GM04504 (cell line): ENCODE data around the gene CCDC6.
"Not testable (repeated sequence)": the region's sequence is repeated elsewhere in the genome, so short reads cannot be mapped to it uniquely, and the experiment has no call there.

Experiments used
- DNase-seq: peaks from one replicate; pipeline ENCODE4 v3.0.0-alpha.2; 2012; ENCODE audit warnings: low read depth

Gene CCDC6

DNA sequence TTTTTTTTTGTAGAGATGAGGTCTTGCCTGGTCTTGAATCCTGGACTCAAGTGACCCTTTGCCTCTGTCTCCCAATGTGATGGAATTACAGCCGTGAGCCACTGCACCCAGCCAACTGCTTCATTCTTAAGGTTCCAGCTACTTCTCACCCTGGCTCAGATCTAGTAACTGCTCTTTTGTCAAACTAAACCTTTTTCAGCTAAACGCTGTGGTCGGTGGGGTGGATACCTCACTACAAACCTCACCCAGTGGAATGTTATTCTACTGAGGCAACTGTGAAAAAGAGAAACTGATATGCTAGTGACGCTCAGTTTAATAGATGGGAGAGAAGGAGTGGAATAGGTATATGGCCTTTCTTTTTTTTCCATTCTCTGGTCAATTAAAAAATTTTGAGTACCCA, 151.4 kb downstream of the CCDC6 start:
- no peak for DNase-seq

DNA sequence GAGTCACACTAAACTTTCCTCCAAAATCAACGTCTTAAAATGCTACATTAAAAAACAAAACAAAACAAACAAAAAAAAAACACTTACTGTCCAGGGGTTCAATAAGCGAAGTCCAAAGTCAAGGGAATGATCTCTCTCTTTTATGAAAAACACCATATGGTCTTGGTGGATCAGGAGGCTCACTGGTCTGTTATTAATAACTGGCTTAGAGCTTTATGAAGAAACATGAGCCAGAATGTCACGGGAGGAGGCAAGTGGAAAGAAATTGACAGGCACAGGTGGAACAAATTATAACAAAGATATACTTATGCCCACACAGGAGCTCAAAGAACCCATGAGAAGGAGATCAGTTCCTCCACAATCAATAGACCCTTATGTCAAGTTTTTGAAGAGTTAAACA, 153.1 kb downstream of the CCDC6 start, which contains the start of gene MRLN:
Gene MRLN, minus strand, starts transcription at position 189 of the 400 bp plus-strand sequence.
- no peak for DNase-seq

DNA sequence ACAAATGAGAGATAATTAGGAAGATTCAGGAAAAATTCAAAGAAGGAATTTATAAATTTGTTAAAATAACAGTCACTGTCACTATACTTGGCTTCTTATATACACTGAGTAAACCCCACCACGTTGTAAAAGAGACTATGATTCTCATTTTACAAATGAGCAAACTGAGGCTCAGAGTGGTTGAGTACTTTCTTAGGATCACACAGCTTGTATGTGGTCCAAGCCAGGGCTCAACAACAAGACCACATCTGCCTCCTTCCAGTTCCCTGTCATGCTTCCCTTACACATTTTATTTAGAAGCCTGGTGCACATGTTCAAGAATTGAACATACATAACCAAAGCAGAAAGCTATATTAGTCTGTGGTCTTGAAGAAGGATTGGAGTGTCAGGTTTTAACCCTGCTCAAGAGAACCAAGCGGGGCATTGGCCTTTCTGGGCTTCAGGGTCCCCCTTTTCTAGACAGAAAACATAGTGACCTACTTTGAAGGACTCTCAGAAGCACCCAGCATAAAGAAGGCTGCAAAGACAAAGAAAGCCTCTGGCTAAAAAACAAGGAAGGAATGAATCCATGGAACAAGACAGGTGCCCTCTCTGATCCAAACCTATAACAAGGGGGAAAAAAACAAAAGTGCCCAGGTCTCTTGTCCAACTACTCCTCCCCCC, 153.9 kb downstream of the CCDC6 start:
- DNase-seq, result no peak

DNA sequence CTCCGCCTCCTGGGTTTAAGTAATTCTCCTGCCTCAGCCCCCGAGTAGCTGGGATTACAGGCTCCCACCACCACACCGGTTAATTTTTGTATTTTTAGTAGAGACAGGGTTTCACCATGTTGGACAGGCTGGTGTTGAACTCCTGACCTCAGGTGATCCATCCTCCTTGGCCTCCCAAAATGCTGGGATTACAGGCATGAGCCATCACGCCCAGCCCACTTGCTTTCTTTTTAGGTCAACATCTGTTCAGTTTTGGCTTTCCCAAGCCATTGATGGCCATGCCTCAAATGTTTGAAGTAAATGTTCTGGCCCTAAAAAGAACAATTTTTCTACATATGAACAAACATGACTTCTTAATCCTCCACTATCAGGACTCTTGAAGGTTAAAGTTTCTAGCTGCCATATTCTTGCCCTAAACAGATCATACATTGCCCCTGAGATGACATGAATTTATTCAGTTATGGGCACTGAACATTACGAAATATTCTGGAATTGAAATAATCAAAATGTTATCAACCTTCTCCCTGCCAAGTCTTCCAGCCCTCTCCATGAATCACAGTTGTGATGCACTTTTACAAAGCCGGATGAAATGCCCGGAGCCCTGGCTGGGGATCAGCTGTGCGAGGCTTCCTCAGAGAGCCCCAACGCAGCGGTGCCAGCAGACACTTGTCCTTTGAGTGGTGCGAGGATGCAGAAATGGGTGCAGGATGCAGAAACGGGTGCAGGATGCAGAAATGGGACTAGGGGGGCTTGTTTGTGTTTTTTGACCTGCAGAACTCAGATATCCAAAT, 156.0 kb downstream of the CCDC6 start:
- no peak for DNase-seq

DNA sequence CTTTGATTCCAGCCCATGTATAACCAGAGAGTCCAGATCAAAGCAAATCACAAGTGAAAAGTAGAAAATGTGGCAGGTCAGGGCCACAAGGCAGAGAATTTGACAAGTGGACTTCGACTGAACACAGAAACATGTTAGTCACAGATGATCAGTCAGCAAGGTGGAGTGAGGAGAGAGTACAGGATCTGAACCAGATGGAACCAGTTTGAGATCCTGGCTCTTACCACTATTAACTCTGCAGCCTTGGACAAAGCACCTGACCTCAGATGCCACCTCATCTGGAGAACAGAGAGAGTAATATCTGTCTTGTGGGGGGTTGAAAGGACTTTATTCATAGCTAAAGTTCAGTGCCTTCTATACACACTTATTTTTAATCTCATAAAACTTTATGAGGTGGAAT, 157.5 kb downstream of the CCDC6 start:
- DNase-seq, result no peak

DNA sequence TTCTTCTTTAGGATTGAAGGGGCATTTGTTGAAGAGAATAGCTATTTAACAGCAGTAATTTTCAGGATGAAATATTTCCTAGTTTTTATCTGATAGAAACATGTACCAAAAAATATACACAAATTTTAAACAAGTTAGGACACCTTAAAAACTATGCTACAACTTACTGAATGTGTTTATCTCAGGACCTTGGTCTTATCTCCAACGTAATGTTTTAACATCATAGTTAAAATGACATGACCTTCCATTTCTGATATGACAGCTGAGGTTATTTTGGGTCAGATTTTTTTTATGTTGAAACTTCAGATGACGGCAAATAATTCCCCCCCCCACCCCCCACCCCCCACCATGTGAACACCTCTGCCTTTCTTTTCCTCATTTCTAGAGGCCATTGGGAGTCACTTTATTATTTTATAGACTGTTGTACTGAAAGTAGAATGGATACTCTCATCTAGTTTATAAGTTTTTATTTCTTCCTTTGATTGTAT, 161.1 kb downstream of the CCDC6 start:
- no peak for DNase-seq

DNA sequence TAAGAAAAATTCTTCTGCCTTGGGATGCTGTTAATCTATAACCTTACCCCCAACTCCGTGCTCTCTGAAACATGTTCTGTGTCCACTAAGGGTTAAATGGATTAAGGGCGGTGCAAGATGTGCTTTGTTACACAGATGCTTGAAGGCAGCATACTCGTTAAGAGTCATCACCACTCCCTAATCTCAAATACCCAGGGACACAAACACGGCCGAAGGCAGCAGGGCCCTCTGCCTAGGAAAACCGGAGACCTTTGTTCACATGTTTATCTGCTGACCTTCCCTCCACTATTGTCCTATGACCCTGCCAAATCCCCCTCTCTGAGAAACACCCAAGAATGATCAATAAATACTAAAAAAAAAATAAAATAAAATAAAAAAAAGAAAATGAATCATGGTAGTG, 161.6 kb downstream of the CCDC6 start:
- DNase-seq, result not testable (repeated sequence)

DNA sequence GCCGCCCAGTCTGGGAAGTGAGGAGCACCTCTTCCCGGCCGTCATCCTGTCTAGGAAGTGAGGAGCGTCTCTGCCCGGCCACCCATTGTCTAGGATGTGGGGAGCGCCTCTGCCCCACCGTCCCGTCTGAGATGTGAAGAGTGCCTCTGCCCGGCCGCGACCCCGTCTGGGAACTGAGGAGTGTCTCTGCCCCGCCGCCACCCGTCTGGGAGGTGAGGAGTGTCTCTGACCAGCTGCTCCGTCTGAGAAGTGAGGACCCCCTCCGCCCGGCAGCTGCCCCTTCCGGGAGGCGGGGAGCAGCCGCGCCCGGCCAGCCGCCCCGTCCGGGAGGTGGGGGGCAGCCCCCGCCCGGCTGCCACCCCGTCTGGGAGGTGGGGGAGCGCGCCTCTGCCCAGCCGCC, 162.2 kb downstream of the CCDC6 start:
- DNase-seq, result not testable (repeated sequence)

DNA sequence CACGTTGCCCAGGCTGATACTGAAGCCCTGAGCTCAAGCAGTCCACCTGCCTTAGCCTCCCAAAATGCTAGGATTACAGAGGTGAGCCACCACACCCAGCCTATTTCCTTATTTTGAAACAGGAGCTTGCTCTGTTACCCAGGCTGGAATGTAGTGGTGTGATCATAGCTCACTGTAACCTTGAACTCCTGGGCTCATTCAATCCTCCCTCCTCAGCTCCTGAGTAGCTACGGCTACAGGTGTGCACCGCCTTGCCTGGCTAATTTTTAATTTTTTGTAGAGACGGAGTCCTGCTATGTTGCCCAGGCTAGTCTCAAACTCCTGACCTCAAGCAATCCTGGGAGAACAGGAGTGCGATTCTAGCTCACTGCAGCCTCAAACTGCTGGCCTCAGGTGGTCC, 164.8 kb downstream of the CCDC6 start:
- DNase-seq, result no peak

DNA sequence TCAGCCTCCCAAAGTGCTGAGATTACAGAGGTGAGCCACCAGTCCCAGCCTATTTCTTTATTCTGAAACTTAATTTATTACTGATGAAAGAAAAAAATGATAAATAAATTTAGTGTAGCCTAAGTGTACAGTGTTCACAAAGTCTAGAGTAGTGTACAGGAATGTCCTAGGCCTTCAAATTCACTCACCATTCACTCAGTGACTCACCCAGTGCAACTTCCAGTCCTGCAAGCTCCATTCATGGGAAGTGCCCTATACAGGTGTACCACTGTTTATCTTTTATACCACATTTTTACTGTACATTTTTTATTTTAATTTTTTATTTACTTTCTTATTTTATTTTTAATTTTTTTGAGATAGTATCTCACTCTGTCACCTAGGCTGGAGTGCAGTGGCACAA, 165.3 kb downstream of the CCDC6 start:
- no peak for DNase-seq
